Islet precursor cell (in vitro differentiated cells): ENCODE results near the gene ZSCAN26.

Experiments
- DNase-seq: peaks from one replicate; pipeline ENCODE4 v3.0.0-alpha.2; 2018

Gene ZSCAN26

GRCh38 chr6:28323813-28324424, 57.0 kb downstream of the ZSCAN26 start:
- no peak for DNase-seq

GRCh38 chr6:28326371-28326948, 59.5 kb downstream of the ZSCAN26 start:
- no peak for DNase-seq
